ENCODE measurements around the gene PRR18. TPM values are rescaled to one million over a fixed set of nuclear protein-coding genes. Genes with fewer than 3 reads are reported as not detected.
A peak's percentile ranks its signal among the peaks of the same experiment; 100 is the strongest.

The PRR18 gene
- total RNA-seq, 1 donor from 2014 or later, result 0.14 TPM

GRCh38 chr6:166331503-166332415 lies 23.6 kb upstream of the PRR18 start:
- Mint-ChIP-seq H3K27me3 (ENCODE audit: low read depth, unreplicated experiment) (no peaks in the 10 kb centered on the region), H3K9me3 (ENCODE audit: unreplicated experiment) (no peaks in the 10 kb centered on the region), H3K27ac (ENCODE audit: unreplicated experiment) (no peak overlapping the region), H3K4me3 (ENCODE audit: unreplicated experiment) (no peak overlapping the region), H3K4me1 (ENCODE audit: low read depth, unreplicated experiment) (peaks cover 29% of the 10 kb centered on the region), H3K36me3 (ENCODE audit: low read depth, unreplicated experiment) (peaks cover 19% of the 10 kb centered on the region)
- DNase-seq (ENCODE audit: low read depth), result no peak
- FAIRE-seq, result no peak
- no peak overlapping the region for H3K9ac ChIP-seq (ENCODE audit: low read length)
- TF ChIP-seq CTCF (IDR thresholded peaks at IDR 0.05; ENCODE audit: insufficient read depth, low read depth, low read length), result no peak
- no peak for TF ChIP-seq EZH2 (IDR thresholded peaks at IDR 0.05; ENCODE audit: insufficient read depth, low read length)
- H3K27ac ChIP-seq (ENCODE audit: low read depth, low read length), result no peak overlapping the region
- H3K4me3 ChIP-seq (ENCODE audit: insufficient read depth, low read depth, low read length), result no peak overlapping the region
- peaks cover 3% of the 10 kb centered on the region for H3K36me3 ChIP-seq (ENCODE audit: insufficient read depth, low read length)
- H3K4me2 ChIP-seq (ENCODE audit: low read length), result no peak overlapping the region
- peaks cover 95% of the 10 kb centered on the region for H3K79me2 ChIP-seq (ENCODE audit: insufficient read depth, low read length)
- no peaks in the 10 kb centered on the region for H3K4me1 ChIP-seq (ENCODE audit: insufficient read depth, low read length)
- no peak overlapping the region for H2AFZ ChIP-seq (ENCODE audit: low read depth, low read length)
- H4K20me1 ChIP-seq (ENCODE audit: insufficient read depth, low read length), result peaks cover 81% of the 10 kb centered on the region
- no peaks in the 10 kb centered on the region for H3K27me3 ChIP-seq (ENCODE audit: insufficient read depth, low read length)
- H3K9me3 ChIP-seq (ENCODE audit: insufficient read depth, low read depth, low read length), result no peaks in the 10 kb centered on the region

GRCh38 chr6:166330612-166331011 lies 22.4 kb upstream of the PRR18 start:
- no peaks in the 10 kb centered on the region for H3K9me3 Mint-ChIP-seq (ENCODE audit: unreplicated experiment)
- peaks cover 92% of the 10 kb centered on the region for H3K79me2 ChIP-seq (ENCODE audit: insufficient read depth, low read length)
- peaks cover 8% of the 10 kb centered on the region for H3K36me3 ChIP-seq (ENCODE audit: insufficient read depth, low read length)
- peak overlapping the region; percentile 18 for H3K4me2 ChIP-seq (ENCODE audit: low read length)
- H3K27ac ChIP-seq (ENCODE audit: low read depth, low read length), result no peak overlapping the region
- no peak overlapping the region for H3K9ac ChIP-seq (ENCODE audit: low read length)
- DNase-seq (ENCODE audit: low read depth) (peak; percentile 2), FAIRE-seq (no peak)
- peak overlapping the region; percentile 8 for H3K4me3 Mint-ChIP-seq (ENCODE audit: unreplicated experiment)
- H3K27me3 Mint-ChIP-seq (ENCODE audit: low read depth, unreplicated experiment), result no peaks in the 10 kb centered on the region
- H3K9me3 ChIP-seq (ENCODE audit: insufficient read depth, low read depth, low read length), result no peaks in the 10 kb centered on the region
- H2AFZ ChIP-seq (ENCODE audit: low read depth, low read length), result no peak overlapping the region
- no peak overlapping the region for H3K27ac Mint-ChIP-seq (ENCODE audit: unreplicated experiment)
- peaks cover 18% of the 10 kb centered on the region for H3K36me3 Mint-ChIP-seq (ENCODE audit: low read depth, unreplicated experiment)
- H3K27me3 ChIP-seq (ENCODE audit: insufficient read depth, low read length), result no peaks in the 10 kb centered on the region
- no peak overlapping the region for H3K4me3 ChIP-seq (ENCODE audit: insufficient read depth, low read depth, low read length)
- H3K4me1 ChIP-seq (ENCODE audit: insufficient read depth, low read length), result no peaks in the 10 kb centered on the region
- peaks cover 29% of the 10 kb centered on the region for H3K4me1 Mint-ChIP-seq (ENCODE audit: low read depth, unreplicated experiment)
- TF ChIP-seq CTCF (IDR thresholded peaks at IDR 0.05; ENCODE audit: insufficient read depth, low read depth, low read length), result no peak
- no peak for TF ChIP-seq EZH2 (IDR thresholded peaks at IDR 0.05; ENCODE audit: insufficient read depth, low read length)
- H4K20me1 ChIP-seq (ENCODE audit: insufficient read depth, low read length), result peaks cover 73% of the 10 kb centered on the region

All from astrocyte (in vitro differentiated cells and primary cell).